DOHH2 (cell line): Measurements from ENCODE around the gene MID1.

Experiments
- CTCF ChIP-seq: fragments of 200-600 bp; sonication (generic); IDR thresholded peaks from one replicate; pipeline ENCODE4 v1.5.1; 2014; ENCODE audit warnings: antibody characterized with exemption, mild to moderate bottlenecking, low read depth, low read length; ENCODE audit not compliant: poor library complexity, severe bottlenecking
- EZH2phosphoT487 ChIP-seq: fragments of 200-600 bp; sonication (generic); IDR thresholded peaks from 2 replicates; pipeline ENCODE4 v1.6.1; 2017; ENCODE audit warnings: borderline replicate concordance, mild to moderate bottlenecking, antibody characterized with exemption, low read length, moderate library complexity, mixed read lengths

- TF ChIP-seq CTCF: no peak
- no peak for TF ChIP-seq EZH2phosphoT487
These were observed 140.9 kb downstream of the MID1 start for GRCh38 chrX:10479508-10479907.
